Measurements from ENCODE around the gene NXPE3. TPM values are rescaled to one million over a fixed set of nuclear protein-coding genes. Genes with fewer than 3 reads are reported as not detected.

Gene NXPE3
- total RNA-seq, 2 experiments from 2014 or later: 18.7 to 19.8 TPM

DNA sequence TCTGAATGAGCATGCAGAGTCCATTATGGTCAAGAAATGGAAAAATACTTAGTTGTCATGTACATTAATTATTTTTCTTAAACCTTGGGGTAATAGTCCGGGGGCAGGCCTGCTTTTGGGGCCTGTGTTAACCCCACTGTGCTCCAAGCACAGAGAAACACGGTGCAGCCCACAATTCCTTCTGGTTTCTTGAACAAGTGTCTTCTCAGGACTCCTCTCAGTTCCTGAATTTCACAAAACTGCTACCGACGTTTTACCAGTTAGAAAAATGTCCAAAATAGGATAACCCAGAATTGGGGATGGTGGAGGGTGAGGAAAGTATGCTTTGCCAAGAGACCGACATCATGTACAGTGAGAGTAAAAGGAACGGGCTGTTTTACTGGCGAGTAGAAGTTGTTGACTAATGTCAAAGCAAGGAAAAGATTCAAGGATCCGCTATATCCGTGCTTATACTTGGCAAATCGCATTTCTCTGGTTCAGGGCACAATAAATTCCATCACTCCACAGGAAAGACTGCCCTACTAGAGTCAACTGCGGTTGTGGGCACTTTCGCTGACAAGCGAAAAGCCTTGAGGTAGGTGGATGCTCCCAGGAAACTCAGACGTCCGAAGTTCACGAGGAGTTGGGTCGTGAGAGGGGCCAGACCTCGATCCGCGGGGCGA lies 495 bp upstream of the NXPE3 start:
- Mint-ChIP-seq H3K27ac (peak overlapping the region; percentile 95), H3K4me1 (ENCODE audit: low read depth) (peaks cover 44% of the 10 kb centered on the region), H3K4me3 (peak overlapping the region; percentile 95), H3K27me3 (no peaks in the 10 kb centered on the region), H3K9me3 (no peaks in the 10 kb centered on the region), H3K36me3 (peaks cover 7% of the 10 kb centered on the region)
- no peak for DNase-seq
- ChIA-PET POLR2A (interaction anchor here (0.8 to 1.8 kb wide), 6 partner anchors 9 to 102 kb away, joined by 3 to 9 read pairs (median 5); partner anchors contain the start of genes CEP97 and NFKBIZ), CTCF (interaction anchor here (0.5 to 1.6 kb wide), 4 partner anchors 25 to 447 kb away, joined by 3 to 7 read pairs (median 6); no protein-coding TSS in a partner anchor)
- intact Hi-C loops (cut with micrococcal nuclease): loop anchor here (1.0 to 2.0 kb wide), 6 partner anchors 49 to 204 kb away; partner anchors contain the start of genes CEP97, PCNP, RPL24 and ZBTB11

DNA sequence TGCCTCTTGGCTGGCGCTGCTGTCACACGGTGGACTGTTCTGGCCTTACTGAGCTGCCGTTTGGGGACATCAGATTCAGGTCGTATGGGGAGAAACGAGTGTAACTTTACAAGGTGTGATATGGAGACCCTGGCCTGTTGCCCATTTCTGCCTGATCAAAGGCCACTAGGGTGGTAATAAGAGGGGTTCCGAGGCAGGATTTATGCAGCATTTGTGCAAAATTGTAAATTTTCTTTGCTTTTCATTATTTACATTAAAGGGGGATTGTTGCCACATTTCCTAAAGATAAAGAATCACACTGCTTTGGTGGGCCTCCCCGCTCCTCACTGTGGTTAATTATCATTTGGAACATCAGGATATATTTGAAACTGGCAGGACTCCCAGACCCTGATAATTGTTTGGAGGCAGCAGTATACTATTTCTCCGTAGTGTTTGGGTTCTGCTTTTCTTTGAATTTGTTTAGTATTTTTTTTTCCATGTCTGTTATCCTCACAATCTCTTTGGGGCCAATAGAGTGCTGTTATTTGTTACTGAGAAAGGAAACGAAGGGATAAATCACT lies 891 bp downstream of the NXPE3 start:
- ChIA-PET CTCF (interaction anchor here (1.4 to 1.6 kb wide), 2 partner anchors 23 to 35 kb away, joined by 5 to 7 read pairs; no protein-coding TSS in a partner anchor), POLR2A (interaction anchor here (0.9 to 1.8 kb wide), 3 partner anchors 48 to 70 kb away, joined by 6 to 9 read pairs (median 9); partner anchors contain the start of genes CEP97 and NFKBIZ)
- Mint-ChIP-seq H3K27ac (peak overlapping the region; percentile 95), H3K36me3 (peaks cover 17% of the 10 kb centered on the region), H3K27me3 (no peaks in the 10 kb centered on the region), H3K4me1 (ENCODE audit: low read depth) (peaks cover 57% of the 10 kb centered on the region), H3K4me3 (peak overlapping the region; percentile 95), H3K9me3 (no peaks in the 10 kb centered on the region)
- intact Hi-C loops (cut with micrococcal nuclease): loop anchor here (1.0 to 2.0 kb wide), 6 partner anchors 47 to 205 kb away; partner anchors contain the start of genes CEP97, PCNP, RPL24 and ZBTB11
- no peak for DNase-seq

DNA sequence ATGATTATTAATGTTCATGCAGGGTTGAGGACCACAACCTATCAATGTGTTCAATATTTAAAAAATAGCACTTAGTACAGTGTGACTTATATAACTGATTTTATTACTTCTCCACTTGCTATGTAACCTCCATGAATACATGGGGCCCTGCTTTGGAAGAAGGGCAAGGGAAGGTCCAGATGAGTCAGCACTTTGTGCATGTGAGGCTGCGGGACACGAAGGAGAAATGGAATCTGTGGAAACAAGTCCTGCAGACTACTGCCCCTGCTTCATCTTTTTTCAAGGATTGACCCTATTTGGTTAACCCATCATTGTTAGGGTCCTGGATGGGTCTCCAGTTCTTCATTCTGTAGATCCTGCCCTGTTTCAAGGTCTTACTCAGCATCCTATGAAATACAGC lies 1.6 kb downstream of the NXPE3 start:
- POLR2A ChIA-PET: no interaction called here
- CTCF ChIA-PET: interaction anchor here (0.6 to 1.8 kb wide), 2 partner anchors 11 to 22 kb away, joined by 3 to 10 read pairs; no protein-coding TSS in a partner anchor
- Mint-ChIP-seq H3K4me1 (ENCODE audit: low read depth) (peaks cover 65% of the 10 kb centered on the region), H3K27ac (peak overlapping the region; percentile 0), H3K27me3 (no peaks in the 10 kb centered on the region), H3K4me3 (peak overlapping the region; percentile 95), H3K9me3 (no peaks in the 10 kb centered on the region), H3K36me3 (peaks cover 22% of the 10 kb centered on the region)
- no peak for DNase-seq
- intact Hi-C loops (cut with micrococcal nuclease): no loop called here

DNA sequence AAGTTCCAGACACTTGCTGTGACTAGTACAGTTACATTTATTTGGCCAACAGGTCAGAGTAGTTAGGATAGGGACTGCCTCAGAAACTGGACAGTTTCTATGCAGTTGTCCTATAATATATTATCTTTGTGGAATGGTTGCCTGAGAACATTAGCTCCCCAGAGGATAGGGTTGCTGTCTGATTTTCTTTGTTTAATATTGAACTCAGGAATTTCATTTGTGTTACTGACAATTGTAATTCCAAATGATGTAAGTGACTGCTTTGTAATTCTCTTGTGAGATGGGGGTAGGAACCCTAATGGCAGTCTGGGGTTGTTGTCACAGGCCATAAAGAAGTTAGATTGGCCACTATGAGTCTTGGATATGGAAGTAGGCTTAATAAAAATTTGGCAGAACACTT lies 2.2 kb downstream of the NXPE3 start:
- Mint-ChIP-seq H3K36me3 (peaks cover 28% of the 10 kb centered on the region), H3K4me3 (peak overlapping the region; percentile 95), H3K27ac (no peak overlapping the region), H3K9me3 (no peaks in the 10 kb centered on the region), H3K27me3 (no peaks in the 10 kb centered on the region), H3K4me1 (ENCODE audit: low read depth) (peaks cover 70% of the 10 kb centered on the region)
- POLR2A ChIA-PET: no interaction called here
- CTCF ChIA-PET: interaction anchor here (0.6 to 1.8 kb wide), 3 partner anchors 12 to 94 kb away, joined by 3 to 10 read pairs (median 3); no protein-coding TSS in a partner anchor
- DNase-seq: no peak
- intact Hi-C loops (cut with micrococcal nuclease): no loop called here

DNA sequence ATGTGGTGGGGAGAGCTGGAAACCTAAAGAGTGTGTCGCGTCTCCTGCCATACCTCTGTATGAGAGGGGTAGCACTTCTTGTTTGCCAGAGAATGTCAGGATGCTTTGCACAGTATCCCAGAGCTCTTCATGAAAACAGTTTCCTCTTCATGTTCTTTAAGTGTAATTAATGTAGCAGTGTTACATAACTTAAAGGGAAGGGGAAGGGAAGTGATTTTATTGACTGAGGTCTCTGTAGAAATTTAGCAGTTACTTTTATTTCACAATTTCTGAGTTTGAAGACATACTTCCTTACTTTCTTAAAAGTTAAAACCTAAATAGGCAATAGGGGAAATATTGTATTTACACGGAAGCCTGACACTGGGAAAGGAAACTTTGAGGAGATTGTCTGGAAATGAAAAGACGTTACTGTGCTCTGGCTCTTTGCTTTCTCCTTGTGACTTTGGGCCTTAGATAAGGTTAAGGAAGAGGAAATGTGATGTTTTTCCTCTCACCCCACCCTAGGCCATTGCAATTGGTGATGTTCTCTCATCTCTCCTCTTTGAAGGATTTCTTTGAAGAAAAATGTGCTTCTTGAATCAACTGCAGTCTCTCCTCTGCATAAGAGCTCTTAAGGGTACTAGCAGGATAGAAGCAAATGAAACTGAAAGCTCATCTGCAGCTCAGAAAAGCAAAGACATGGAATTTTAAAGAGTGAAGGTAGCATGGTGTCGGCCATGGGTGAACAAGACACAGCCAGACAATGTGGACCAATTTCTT lies 6.0 kb downstream of the NXPE3 start:
- CTCF ChIA-PET: interaction anchor here (1.2 to 1.7 kb wide), 4 partner anchors 10 to 444 kb away, joined by 3 to 9 read pairs (median 5); no protein-coding TSS in a partner anchor
- Mint-ChIP-seq H3K36me3 (peaks cover 59% of the 10 kb centered on the region), H3K9me3 (no peaks in the 10 kb centered on the region), H3K27ac (peak overlapping the region; percentile 83), H3K4me3 (peak overlapping the region; percentile 42), H3K27me3 (no peaks in the 10 kb centered on the region), H3K4me1 (ENCODE audit: low read depth) (peaks cover 66% of the 10 kb centered on the region)
- DNase-seq: no peak
- POLR2A ChIA-PET: interaction anchor here (0.5 to 1.1 kb wide), 4 partner anchors 10 to 1491 kb away, joined by 3 read pairs; partner anchors contain the start of genes CEP97 and NFKBIZ
- intact Hi-C loops (cut with micrococcal nuclease): no loop called here

DNA sequence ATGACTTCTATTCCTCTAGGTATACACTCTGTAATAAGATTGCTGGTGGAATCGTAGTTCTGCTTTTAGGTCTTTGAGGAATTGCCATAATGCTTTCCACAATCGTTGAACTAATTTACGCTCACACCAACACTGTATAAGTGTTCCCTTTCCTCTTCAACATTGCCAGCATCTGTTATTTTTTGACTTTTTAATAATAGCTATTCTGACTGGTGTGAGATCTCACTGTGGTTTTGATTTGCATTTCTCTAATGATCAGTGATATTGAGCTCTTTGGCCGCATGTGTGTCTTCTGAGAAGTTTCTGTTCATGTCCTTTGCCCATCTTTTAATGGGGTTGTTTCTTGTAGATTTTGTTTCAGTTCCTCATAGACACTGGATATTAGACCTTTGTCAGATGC lies 12.8 kb downstream of the NXPE3 start:
- H3K4me3 Mint-ChIP-seq: no peak overlapping the region

DNA sequence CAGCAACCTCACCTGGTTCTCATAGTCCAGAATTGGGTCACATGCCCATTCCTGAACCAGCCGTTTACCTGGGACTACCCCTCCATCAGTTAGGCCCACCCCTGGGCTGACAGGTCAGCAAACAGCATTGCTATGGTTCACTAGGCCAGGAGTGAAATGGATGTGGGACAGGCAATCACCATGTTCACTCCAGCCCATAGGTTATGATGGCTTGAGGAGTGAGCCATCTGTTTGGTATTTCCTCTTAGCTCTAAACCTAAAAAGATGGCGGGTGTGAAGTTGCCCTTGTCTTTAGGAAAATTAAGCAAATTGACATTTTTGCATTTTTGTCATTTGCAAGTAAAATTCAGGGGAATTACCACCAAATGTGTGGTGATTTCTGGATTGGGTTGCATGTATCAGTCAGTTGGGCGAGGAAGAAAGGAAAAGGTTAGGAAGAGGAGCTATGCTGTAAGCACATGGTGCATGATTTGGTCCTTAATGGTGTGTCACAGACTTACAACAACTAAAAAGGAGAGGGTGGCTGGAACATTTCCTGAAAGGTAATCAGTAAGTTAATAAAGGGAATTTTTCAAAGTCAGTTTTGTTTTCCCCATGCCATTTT lies 17.2 kb downstream of the NXPE3 start:
- CTCF ChIA-PET: interaction anchor here (1.3 to 1.8 kb wide), 3 partner anchors 13 to 429 kb away, joined by 4 to 6 read pairs (median 5); no protein-coding TSS in a partner anchor
- Mint-ChIP-seq H3K36me3 (peaks cover 46% of the 10 kb centered on the region), H3K4me3 (no peak overlapping the region), H3K9me3 (peaks cover 5% of the 10 kb centered on the region), H3K27ac (no peak overlapping the region), H3K4me1 (ENCODE audit: low read depth) (peaks cover 41% of the 10 kb centered on the region), H3K27me3 (no peaks in the 10 kb centered on the region)
- POLR2A ChIA-PET: no interaction called here
- intact Hi-C loops (cut with micrococcal nuclease): no loop called here
- DNase-seq: no peak

More for the DNA sequence above, 12.8 kb downstream of the NXPE3 start:
- CTCF ChIA-PET: interaction anchor here (0.6 to 1.1 kb wide), 2 partner anchors 11 to 77 kb away, joined by 3 to 6 read pairs; no protein-coding TSS in a partner anchor
- DNase-seq: no peak
- POLR2A ChIA-PET: no interaction called here
- no peaks in the 10 kb centered on the region for H3K27me3 Mint-ChIP-seq
- no peak overlapping the region for H3K27ac Mint-ChIP-seq
- peaks cover 50% of the 10 kb centered on the region for H3K4me1 Mint-ChIP-seq (ENCODE audit: low read depth)
- peaks cover 5% of the 10 kb centered on the region for H3K9me3 Mint-ChIP-seq
- intact Hi-C loops (cut with micrococcal nuclease): no loop called here
- peaks cover 69% of the 10 kb centered on the region for H3K36me3 Mint-ChIP-seq

DNA sequence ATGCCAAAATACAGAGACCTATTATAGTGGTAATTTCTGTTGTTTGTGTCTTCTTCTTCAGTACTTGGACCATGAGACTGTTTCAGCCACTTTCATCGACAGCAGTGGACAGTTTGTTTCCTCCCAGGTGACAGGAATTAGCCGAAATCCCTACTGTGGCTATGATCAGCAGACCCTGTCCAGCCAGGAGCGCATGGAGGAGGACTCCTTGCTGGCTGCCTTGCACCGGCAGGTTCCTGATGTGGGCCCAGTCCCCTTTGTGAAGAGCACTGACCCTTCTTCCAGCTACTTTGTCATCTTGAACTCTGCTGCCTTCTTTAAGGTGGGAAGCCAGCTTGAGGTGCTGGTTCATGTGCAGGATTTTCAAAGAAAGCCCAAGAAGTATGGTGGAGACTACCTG lies 22.2 kb downstream of the NXPE3 start:
- Mint-ChIP-seq H3K4me3 (no peak overlapping the region), H3K27me3 (no peaks in the 10 kb centered on the region), H3K9me3 (no peaks in the 10 kb centered on the region), H3K4me1 (ENCODE audit: low read depth) (peaks cover 26% of the 10 kb centered on the region), H3K27ac (no peak overlapping the region), H3K36me3 (peaks cover 26% of the 10 kb centered on the region)
- ChIA-PET POLR2A (no interaction called here), CTCF (interaction anchor here (0.6 to 2.8 kb wide), 4 partner anchors 13 to 1304 kb away, joined by 4 to 12 read pairs (median 8); no protein-coding TSS in a partner anchor)
- intact Hi-C loops (cut with micrococcal nuclease): loop anchor here (10.0 kb wide), 1 partner anchor 574 kb away; no protein-coding TSS in a partner anchor
- DNase-seq: no peak

DNA sequence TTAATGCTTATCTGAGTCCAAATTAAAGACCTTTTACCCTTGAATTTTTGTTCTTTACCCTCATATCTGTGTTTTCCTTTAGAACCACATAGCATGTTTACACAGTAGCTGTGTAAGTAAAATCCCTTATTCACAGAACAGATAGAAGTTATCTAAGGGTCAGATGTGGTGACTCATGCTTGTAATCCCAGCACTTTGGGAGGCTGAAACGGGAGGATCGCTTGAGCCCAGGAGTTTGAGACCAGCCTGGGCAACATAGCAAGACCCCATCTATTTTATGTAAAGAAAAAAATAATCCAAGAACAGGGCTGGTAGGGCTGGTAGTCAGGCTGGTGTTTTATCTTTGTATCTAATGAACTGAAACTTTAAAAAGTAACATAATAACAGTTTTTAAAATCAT lies 23.2 kb downstream of the NXPE3 start:
- intact Hi-C loops (cut with micrococcal nuclease): loop anchor here (10.0 kb wide), 1 partner anchor 573 kb away; no protein-coding TSS in a partner anchor
- H3K36me3 Mint-ChIP-seq: peaks cover 23% of the 10 kb centered on the region
- peaks cover 23% of the 10 kb centered on the region for H3K4me1 Mint-ChIP-seq (ENCODE audit: low read depth)
- H3K4me3 Mint-ChIP-seq: no peak overlapping the region
- ChIA-PET CTCF (interaction anchor here (0.5 to 13.8 kb wide), 27 partner anchors 8 to 734 kb away, joined by 3 to 391 read pairs (median 5); partner anchors contain the start of gene NXPE3), POLR2A (interaction anchor here (1.0 kb wide), 1 partner anchor 27 kb away, joined by 4 read pairs; no protein-coding TSS in a partner anchor)
- H3K9me3 Mint-ChIP-seq: no peaks in the 10 kb centered on the region
- DNase-seq: no peak
- no peaks in the 10 kb centered on the region for H3K27me3 Mint-ChIP-seq
- no peak overlapping the region for H3K27ac Mint-ChIP-seq

DNA sequence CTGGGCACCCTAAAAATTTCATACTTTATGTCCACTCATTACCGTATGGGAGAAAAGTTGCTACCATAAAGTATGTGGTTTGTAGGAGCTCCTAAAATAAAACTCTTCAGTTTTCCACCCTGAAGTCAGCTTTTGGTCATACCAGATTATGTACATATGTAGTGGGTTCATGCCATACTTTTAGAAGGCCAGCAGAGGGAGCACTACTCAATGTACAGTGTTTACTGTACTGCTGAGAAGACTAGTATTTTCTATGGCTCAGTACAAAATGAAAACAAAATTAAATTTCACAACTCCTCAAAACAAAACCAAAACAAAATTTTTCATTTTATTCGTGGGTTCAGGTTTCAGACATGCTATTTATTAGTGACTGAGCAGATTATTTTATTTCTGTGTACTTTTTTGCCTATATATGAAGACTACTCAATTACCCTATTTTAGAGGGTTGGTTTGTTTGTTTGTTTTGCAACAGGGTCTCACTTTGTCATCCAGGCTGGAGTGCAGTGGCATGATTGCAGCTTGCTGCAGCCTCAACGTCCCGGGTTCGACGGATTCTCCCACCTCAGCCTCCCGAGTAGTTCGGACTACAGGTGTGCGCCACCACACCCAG lies 24.3 kb downstream of the NXPE3 start:
- H3K4me1 Mint-ChIP-seq (ENCODE audit: low read depth): peaks cover 29% of the 10 kb centered on the region
- no peaks in the 10 kb centered on the region for H3K9me3 Mint-ChIP-seq
- H3K27me3 Mint-ChIP-seq: no peaks in the 10 kb centered on the region
- H3K4me3 Mint-ChIP-seq: no peak overlapping the region
- H3K36me3 Mint-ChIP-seq: peaks cover 20% of the 10 kb centered on the region
- intact Hi-C loops (cut with micrococcal nuclease): loop anchor here (1.0 to 10.0 kb wide), 2 partner anchors 108 to 572 kb away; no protein-coding TSS in a partner anchor
- ChIA-PET CTCF (interaction anchor here (0.6 to 13.8 kb wide), 39 partner anchors 9 to 866 kb away, joined by 3 to 391 read pairs (median 4); partner anchors contain the start of gene NXPE3), POLR2A (interaction anchor here (0.6 to 1.0 kb wide), 2 partner anchors 26 to 60 kb away, joined by 3 to 4 read pairs; no protein-coding TSS in a partner anchor)
- H3K27ac Mint-ChIP-seq: no peak overlapping the region
- DNase-seq: peak; percentile 53

All from activated CD4-positive, alpha-beta memory T cell treated with anti-CD3 and anti-CD28 coated beads for 36 hours (primary cell).